Ascending aorta (tissue), 2 donors: ENCODE data around the gene CD300LF. TPM values are rescaled to one million over a fixed set of nuclear protein-coding genes. Genes with fewer than 3 reads are reported as not detected.

ENCODE experiments used
- DNase-seq, 2 donors: peaks; one replicate each; pipeline ENCODE4 v3.0.0-alpha.2; 2019; ENCODE audit warnings: low spot score in 2 of 2
- H3K27ac ChIP-seq, 2 donors: fragments of 200-600 bp; sonication (generic); one replicate each; pipeline ENCODE4 v1.5.1; 2016 to 2017; ENCODE audit warnings: mild to moderate bottlenecking in 1 of 2
- H3K27me3 ChIP-seq: fragments of 200-600 bp; sonication (generic); one replicate; pipeline ENCODE4 v1.5.1; 2017
- H3K36me3 ChIP-seq, 2 donors: fragments of 200-600 bp; sonication (generic); one replicate each; pipeline ENCODE4 v1.5.1; 2016
- H3K4me1 ChIP-seq, 2 donors: fragments of 200-600 bp; sonication (generic); one replicate each; pipeline ENCODE4 v1.5.1; 2016 to 2017; ENCODE audit warnings: mild to moderate bottlenecking in 1 of 2
- H3K4me3 ChIP-seq, 2 donors: fragments of 200-600 bp; sonication (generic); one replicate each; pipeline ENCODE4 v1.5.1; 2016 to 2017; ENCODE audit warnings: mild to moderate bottlenecking in 1 of 2
- H3K9me3 ChIP-seq, 2 donors: fragments of 200-600 bp; sonication (generic); one replicate each; pipeline ENCODE4 v1.5.1; 2016
- CTCF ChIP-seq, 3 experiments: fragments of 200-600 bp in 2 of 3; fragments of 450-650 bp in 1 of 3; sonication (generic) in 2 of 3; IDR thresholded peaks; one replicate each; pipeline ENCODE4 v1.5.1; 2016 to 2019; ENCODE audit warnings: antibody characterized with exemption in 3 of 3, mild to moderate bottlenecking in 1 of 3, moderate library complexity in 1 of 3
- intact Hi-C: fragments of 100-400 bp; cut with DNase I; formaldehyde crosslinking; loops from one replicate; pipeline ENCODE4 v1.15.1; 2023
- total RNA-seq: library from RNA; depleted of rRNA; stranded (reverse); fragments of >200 nt; gene quantifications from one replicate; pipeline ENCODE4 v1.1.0, GENCODE V29; 2016

The CD300LF gene
- total RNA-seq, 1 donor from 2014 or later: not detected

GRCh38 chr17:74687886-74688285 is 24.8 kb downstream of the CD300LF start:
- DNase-seq: no peak
- Histone ChIP-seq H3K36me3 (no peaks in the 10 kb centered on the region), H3K4me1 (no peaks in the 10 kb centered on the region), H3K9me3 (no peaks in the 10 kb centered on the region), H3K4me3 (no peak overlapping the region), H3K27ac (no peak overlapping the region), H3K27me3 (no peaks in the 10 kb centered on the region)
- intact Hi-C loops: no loop called here
- TF ChIP-seq CTCF (IDR thresholded peaks at IDR 0.05): no peak

- no peak for TF ChIP-seq CTCF (IDR thresholded peaks at IDR 0.05)
- Histone ChIP-seq H3K27ac (no peak overlapping the region), H3K27me3 (no peaks in the 10 kb centered on the region), H3K9me3 (no peaks in the 10 kb centered on the region), H3K4me1 (no peaks in the 10 kb centered on the region), H3K4me3 (no peak overlapping the region), H3K36me3 (no peaks in the 10 kb centered on the region)
- intact Hi-C loops: no loop called here
- no peak for DNase-seq
Observed at GRCh38 chr17:74686761-74687160, 26.0 kb downstream of the CD300LF start.

GRCh38 chr17:74682471-74683190 is 30.1 kb downstream of the CD300LF start:
- no peak overlapping the region for H3K4me3 ChIP-seq
- H3K36me3 ChIP-seq: no peaks in the 10 kb centered on the region
- no peaks in the 10 kb centered on the region for H3K4me1 ChIP-seq
- intact Hi-C loops: no loop called here
- no peaks in the 10 kb centered on the region for H3K27me3 ChIP-seq
- no peak for DNase-seq
- H3K27ac ChIP-seq: no peak overlapping the region
- H3K9me3 ChIP-seq: no peaks in the 10 kb centered on the region
- TF ChIP-seq CTCF (IDR thresholded peaks at IDR 0.05): no peak

GRCh38 chr17:74682028-74682427 is 30.7 kb downstream of the CD300LF start:
- H3K27me3 ChIP-seq: no peaks in the 10 kb centered on the region
- no peak overlapping the region for H3K27ac ChIP-seq
- no peak overlapping the region for H3K4me3 ChIP-seq
- intact Hi-C loops: no loop called here
- DNase-seq: no peak
- H3K36me3 ChIP-seq: no peaks in the 10 kb centered on the region
- H3K9me3 ChIP-seq: no peaks in the 10 kb centered on the region
- H3K4me1 ChIP-seq: no peaks in the 10 kb centered on the region
- TF ChIP-seq CTCF (IDR thresholded peaks at IDR 0.05): no peak

- H3K27me3 ChIP-seq: no peaks in the 10 kb centered on the region
- no peak for TF ChIP-seq CTCF (IDR thresholded peaks at IDR 0.05)
- no peak overlapping the region for H3K4me3 ChIP-seq
- intact Hi-C loops: no loop called here
- H3K4me1 ChIP-seq: no peaks in the 10 kb centered on the region
- H3K36me3 ChIP-seq: no peaks in the 10 kb centered on the region
- DNase-seq: no peak
- H3K9me3 ChIP-seq: no peaks in the 10 kb centered on the region
- no peak overlapping the region for H3K27ac ChIP-seq
Observed at GRCh38 chr17:74680941-74681340, 31.8 kb downstream of the CD300LF start.

GRCh38 chr17:74680213-74680612 is 32.5 kb downstream of the CD300LF start:
- no peak for TF ChIP-seq CTCF (IDR thresholded peaks at IDR 0.05)
- intact Hi-C loops: no loop called here
- no peak overlapping the region for H3K4me3 ChIP-seq
- no peaks in the 10 kb centered on the region for H3K4me1 ChIP-seq
- no peaks in the 10 kb centered on the region for H3K36me3 ChIP-seq
- H3K9me3 ChIP-seq: no peaks in the 10 kb centered on the region
- no peak overlapping the region for H3K27ac ChIP-seq
- DNase-seq: no peak
- H3K27me3 ChIP-seq: no peaks in the 10 kb centered on the region
